ENCODE data around the gene NEMF.

Gene NEMF

DNA sequence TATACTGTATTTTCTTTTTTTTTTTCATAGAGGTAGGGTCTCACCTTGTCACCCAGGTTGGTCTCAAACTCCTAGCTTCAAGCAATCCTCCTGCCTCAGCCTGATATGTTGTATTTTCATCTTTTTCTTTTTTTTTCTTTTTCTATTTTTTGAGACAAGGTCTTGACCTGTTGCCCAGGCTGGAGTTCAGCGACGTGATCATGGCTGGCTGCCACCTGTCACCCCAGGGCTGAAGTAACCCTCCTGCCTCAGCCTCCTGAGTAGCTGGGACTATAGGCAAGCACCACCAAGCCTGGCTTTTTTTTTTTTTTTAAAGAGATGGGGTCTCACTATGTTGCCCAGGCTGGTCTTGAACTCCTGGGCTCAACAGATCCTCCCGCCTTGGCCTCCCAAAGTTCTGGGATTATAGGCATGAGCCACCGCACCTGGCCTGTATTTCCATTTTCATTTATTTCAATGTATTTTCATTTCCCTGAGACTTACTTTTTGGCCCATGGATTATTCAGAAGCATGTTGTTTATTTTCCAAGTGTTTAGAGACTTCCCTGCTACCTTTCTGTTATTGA is 24.1 kb upstream of the NEMF start:
- no peak for DNase-seq (ENCODE audit: low read depth)

DNA sequence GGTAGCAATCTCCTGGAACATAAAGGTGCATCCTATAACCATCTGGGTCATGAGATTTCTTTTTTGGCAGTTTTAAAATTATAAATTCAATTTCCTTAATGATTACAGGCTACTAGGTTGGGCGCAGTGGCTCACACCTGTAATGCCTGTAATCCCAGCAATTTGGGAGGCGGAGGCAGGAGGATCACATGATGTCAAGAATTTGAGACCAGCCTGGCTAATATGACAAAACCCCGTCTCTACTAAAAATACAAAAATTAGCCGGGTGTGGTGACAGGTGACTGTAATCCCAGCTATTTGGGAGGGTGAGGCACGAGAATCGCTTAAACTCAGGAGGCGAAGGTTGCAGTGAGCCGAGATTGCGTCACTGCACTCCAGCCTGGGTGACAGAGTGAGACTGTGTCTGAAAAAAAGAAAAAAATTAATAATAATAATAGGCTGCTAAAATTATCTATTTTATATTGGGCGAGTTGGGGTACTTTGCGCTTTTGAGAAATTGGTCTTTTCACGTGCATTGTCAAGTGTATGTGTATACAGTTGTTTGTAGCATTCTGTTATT is 23.1 kb upstream of the NEMF start:
- no peak for DNase-seq (ENCODE audit: low read depth)

DNA sequence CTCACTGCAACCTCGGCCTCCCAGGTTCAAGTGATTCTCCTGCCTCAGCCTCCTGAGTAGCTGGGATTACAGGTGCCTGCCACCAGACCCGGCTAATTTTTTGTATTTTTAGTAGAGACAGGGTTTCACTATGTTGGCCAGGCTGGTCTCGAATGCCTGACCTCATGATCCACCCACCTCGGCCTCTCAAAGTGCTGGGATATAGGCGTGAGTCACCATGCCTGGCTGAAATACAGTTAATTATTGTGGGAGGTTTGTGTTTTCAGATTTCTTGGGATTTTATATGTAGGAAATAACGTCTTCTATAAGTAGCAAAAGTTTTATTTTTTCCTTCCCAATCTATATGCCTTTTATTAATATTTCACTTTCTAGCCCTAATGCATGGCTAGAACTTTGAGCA is 21.0 kb upstream of the NEMF start:
- peak; percentile 16 for DNase-seq (ENCODE audit: low read depth)

DNA sequence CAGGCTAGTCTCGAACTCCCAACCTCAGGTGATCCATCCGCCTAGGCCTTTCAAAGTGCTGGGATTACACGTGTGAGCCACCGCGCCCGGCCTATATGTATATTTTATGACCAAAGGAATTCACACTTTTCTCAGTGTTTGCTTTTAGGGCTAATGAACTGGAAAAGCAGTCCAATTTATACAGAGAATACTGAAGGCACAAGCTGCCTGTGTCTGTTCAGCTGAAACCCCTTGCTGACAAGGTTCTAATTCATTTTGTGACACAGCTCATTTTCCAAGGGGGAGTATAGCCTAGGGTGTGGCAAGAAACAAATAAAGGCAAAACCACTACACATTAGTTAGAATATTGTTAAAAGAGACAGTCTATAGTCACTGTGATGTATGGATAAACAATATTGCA is 18.3 kb upstream of the NEMF start:
- DNase-seq (ENCODE audit: low read depth) = no peak

DNA sequence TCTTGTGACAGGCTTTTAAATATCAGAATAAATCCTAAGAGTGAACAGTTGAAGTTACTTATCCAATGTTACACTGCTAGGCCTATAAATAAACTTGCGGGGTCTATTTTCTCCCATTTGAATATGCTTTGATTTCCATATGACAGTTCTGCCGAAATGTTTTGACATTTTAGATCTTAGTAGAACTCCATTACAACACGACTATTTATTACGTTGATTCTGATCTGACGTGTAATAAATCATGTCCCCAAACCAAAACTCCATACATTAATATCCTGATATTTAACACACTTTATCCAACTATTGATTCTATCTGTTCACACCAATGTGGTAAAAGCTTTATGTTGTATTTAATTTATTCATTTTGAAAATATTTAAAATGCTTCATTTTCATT is 16.1 kb upstream of the NEMF start:
- no peak for DNase-seq (ENCODE audit: low read depth)

DNA sequence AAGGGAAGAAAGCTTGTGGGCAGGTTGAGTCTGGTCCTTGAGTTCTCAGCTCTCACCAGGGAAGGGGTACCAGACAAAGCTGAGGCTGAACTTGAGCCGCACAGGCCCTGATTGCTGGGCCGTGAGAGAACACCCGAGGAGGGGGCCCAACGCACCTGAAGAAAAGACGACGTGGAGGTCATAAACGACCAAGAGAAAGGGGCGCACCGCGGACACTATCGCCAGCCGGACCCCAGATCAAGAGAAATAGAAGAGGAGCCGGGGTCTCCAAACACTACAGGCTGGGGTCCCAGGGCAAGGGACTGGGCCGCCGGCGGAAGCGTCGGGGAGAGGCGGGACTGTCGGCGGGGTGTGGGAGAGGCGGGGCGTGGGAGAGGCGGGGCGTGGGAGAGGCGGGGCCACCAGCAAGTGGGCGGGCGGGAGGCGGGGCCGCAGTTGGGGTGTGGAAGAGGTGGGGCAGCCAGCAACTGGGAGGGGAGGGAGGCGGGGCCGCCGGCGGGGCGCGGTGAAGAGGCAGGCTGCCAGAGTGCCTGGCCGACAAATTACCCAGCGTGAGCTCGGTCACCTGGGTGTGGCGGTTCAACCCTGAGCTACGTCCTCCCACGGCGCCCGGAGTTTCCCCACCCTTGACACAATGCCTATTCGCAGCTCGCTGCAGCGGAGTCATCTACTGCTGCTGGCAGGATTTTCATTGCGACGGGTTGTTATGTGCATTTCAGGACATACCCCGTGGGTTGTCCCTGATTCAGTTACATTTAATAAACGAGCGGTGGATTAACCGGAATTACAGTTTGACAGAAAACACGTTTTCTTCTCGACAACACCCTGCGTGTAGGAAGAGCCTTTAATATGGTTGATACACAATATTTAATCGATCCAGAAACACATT is 15.5 kb upstream of the NEMF start:
- peak; percentile 95 for DNase-seq (ENCODE audit: low read depth)

DNA sequence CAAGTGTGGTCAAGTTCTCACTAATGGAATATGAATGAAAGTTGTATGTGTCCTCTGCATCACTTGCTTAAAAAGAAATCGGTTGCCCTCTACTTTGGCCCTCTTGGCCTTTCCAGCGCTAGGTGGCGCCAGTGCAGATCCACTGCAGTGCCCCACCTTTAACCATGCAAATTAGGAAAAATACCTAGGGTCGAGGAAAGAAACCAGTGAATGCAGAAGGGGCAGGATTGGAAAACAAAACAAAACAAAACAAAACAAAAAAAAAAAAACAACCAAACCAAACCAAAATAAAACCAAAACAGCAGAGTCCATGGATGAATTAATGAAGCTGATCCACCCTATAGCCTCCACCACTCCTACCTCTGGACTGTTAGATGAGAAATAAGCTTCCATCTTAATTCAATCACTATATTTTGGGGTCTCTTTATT is 12.9 kb upstream of the NEMF start:
- peak; percentile 67 for DNase-seq (ENCODE audit: low read depth)

DNA sequence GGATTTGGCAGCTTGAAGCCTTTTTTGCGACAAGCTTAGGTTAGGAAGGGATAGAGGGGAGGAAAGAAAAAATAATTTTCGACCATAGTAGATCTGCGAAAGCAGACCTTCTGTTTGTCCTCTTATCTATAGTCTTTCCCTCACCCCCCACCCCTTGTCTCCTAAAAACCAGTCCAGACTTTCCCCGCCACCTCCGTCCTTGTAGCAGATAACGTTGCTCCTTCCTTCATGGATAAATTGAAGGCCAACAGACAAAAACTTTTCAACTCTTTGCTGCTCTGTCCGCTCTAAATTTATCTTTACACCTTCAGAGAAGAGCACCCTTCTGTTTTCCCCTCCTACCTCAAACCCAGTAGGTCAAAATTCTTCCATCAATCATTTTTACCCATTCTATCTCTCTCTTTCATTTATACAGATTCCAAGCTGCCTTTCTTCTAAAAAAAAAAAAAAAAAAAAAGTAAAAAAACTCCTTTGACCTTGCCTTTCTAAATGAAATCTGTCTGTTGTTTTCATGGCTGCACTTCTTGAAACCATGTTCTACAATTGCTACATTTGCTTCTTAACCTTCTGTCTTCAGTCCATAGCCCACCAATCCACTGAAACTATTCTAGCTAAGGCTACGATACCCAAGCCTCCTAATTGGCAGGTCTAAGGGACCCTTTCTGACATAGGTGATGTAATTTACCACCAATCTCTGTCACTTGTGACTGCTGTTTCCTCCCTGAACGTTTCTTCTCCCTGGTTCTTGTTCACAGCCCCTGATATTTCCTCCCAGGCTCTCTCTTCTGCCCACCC is 11.1 kb upstream of the NEMF start:
- peak; percentile 21 for DNase-seq (ENCODE audit: low read depth)

DNA sequence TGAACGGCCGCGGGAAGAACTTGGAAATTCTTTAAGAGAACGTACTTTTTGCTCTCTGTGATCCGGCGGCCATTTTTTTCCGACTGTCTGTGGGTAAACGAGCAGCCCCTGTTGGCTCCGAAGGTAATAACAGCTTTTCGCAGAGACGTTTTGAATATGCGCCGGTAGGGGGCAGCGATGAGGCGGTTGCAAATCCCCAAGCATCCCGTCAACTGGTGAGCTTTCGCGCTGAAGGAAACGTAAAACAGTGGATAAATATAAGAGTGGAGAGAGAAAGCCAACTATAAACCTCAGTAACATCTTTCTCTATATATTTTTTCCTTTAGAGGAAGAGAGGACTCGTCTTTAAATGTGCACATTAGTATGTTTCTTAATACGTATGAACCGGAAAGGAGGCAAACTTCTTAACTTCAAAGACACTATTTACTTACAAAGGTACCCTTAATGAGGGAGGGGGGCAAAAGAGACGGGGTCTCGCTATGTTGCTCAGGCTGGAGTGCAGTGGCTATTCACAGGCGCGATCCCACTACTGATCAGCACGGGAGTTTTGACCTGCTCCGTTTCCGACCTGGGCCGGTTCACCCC is 9.6 kb upstream of the NEMF start:
- DNase-seq (ENCODE audit: low read depth) = peak; percentile 88

DNA sequence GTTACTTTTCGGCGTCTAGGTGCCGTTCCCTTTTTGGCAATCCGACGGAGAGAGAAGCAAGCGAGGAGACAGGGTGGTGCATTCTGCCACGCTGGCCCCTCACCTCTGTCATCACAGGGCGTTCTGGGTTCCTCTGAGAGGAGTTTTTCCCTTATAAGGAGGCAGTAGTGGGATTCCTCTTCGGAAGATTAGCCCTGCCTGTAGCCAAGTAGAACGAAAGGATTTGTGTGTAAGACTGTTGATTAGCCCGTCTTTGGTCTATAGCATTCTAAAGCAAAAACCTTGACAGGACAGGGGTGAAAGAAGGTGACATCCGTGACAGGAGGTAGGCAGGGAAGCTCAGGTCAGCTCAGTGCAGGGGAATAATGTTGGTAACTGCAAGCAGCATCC is 9.1 kb upstream of the NEMF start:
- DNase-seq (ENCODE audit: low read depth) = peak; percentile 97

DNA sequence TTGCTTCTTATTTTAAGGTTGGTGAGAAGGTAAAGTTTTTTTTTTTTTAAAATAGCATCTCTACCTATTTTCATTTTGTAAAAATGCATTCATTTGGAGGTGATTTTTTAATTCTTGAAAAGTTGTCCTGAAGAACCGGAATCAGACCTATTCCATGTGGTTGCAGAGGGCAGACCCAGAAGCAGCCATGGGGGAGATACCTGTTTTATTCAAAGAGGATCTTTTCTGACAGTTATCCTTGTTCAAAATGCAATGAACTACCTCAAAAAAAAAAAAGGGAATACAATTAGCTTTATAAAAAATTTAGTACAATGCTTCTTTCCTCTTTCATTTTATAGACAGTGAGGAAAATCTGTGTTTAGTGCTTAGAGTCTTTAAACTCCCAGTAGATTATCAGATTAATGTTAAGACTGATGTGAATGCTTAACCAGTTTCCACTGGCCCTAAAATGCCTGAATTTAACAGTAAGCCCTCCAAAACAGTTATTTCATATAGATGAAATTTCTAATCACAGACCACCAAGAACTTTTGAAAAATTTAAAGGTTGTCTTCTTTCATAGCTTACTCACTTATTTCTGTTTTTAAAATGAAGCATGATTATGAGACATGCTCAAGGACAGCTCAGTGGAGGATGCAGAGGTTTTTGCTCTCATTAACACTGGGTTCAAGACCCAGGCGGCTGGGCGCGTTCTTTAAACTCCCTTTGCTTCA is 8.6 kb upstream of the NEMF start:
- no peak for DNase-seq (ENCODE audit: low read depth)

DNA sequence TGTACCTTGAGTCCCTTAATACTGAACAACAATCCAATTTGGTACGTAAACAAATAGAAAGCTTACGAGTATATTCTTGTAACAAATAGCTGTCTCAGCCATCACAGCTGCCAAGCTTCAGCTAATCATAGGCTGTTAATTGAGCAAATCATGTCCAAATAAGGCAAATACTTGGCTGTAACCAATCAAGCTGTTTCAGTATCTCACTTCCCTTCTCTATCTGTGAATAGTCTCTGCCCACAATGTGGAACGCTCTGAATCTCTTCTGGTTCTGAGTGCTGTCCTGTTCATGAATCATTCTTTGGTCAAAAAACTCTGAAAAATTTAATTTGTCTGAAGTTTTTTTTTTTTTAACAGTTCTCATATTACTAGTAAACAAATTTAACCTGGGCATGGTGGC is 5.8 kb upstream of the NEMF start:
- DNase-seq (ENCODE audit: low read depth) = peak; percentile 20

DNA sequence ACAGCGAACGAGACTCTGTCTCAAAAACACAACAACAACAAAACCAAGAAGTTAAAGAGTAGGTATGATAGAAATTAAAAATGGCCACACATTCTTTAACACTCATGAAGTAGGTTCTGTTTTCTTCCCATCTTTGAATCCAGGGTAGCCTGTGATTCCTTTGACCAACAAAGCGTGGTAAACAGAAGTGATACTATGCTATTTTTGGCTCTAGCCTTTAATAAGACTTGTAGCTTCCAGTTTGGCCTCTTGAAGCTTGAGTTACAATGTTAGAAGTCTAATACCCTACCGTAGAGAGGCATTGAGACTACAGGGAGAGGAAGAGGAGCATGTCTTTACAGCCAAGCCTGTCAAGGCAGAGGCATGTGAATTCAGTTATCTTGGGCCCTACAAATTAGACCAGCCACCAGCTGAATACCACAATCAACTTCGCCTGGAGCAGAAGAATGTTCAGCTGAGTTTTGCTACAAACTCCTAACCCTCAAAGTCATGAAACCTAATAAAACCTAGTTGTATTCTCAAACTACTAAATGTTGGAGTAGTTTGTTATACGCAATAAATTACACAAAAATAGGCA is 4.9 kb upstream of the NEMF start:
- DNase-seq (ENCODE audit: low read depth) = peak; percentile 87

DNA sequence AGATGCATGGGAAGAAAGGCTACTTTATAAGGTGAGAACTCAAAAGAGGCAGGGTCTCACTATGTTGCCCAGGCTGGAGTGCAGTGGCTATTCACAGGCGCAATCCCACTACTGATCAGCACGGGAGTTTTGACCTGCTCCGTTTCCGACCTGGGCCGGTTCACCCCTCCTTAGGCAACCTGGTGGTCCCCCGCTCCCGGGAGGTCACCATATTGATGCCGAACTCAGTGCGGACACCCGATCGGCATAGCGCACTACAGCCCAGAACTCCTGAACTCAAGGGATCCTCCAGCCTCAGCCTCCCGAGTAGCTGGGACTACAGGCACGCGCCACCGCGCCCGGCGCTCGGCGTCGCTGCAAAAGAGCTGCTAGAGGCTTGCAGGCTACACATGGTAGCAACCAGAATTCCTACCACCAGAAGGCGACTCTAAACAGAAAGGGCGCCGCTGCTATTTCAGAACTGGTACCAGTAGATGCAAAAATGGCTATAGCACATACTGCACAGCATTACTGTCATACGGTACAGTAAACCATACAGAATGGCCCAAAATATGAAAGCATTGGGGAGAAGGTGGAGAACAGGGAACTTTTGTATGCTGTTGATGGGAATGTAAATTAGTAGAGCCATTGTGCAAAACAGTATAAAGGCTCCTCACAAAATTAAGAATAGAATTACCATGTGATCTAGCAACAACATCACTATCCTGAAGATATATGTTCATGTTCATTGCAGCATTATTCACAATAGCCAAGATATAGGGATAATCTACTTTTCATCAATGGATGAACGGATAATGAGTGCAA is 1.2 kb upstream of the NEMF start:
- peak; percentile 79 for DNase-seq (ENCODE audit: low read depth)

DNA sequence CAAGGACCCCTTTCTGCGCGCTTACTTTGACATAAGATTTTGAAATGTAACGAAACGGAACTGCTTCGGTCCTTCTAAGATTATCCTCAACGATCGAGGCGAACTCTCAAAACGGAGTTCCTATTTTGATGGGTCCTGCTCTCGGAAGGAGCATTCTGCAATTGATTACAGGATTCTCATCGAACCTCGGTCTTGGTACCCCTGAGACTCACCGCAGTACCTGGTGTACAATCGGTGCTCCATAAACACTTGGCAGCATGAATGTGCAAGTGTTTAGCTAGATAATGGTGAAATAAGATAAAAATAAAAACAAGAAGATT is 530 bp upstream of the NEMF start:
- DNase-seq (ENCODE audit: low read depth) = no peak

DNA sequence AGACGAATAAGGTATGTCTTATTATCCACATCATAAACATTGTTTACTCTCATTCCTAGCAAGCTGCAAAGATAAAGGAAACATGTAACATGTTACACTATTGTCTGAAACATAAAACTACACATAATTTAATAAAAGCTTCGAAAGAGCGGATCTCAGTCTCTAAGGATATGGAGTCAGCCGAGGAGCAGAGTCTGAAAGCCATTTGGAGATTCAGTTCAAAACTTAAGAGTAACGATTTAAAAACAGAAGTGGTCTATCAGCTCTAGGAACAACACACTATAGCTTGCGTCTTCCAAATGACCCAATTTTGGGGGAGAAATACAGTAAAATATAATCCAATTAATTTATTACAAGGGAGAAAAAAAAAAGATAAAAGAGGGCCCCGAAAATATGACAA is 775 bp downstream of the NEMF start:
- DNase-seq (ENCODE audit: low read depth) = no peak

DNA sequence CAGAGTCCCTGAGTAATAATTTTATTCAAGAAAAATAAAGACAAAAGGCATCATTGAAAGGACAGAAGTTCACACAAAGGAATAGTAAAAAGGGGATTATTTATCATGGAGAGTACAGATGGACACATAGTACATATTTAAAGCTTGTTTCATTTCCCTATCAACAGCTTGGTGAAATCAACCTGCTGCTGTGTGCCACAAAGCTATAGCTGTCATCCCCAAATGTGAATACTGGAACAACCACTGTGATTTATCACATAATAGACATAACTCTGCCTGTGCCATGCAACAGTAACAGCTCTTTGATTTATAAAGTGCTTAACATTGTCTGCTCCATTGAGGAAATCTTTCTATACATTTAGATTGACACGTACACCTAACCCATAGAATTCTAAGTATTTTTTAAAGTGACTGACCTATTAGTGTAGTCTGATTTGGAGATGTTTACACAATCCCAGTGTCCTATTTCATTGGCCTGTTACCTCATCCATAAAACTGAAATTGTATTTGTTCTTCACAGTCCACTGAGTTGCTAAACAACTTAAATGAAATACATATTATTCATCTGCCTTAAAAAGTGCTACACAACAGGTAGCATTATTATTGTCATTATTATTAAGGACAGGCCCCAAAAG is 3.3 kb downstream of the NEMF start:
- DNase-seq (ENCODE audit: low read depth) = no peak

DNA sequence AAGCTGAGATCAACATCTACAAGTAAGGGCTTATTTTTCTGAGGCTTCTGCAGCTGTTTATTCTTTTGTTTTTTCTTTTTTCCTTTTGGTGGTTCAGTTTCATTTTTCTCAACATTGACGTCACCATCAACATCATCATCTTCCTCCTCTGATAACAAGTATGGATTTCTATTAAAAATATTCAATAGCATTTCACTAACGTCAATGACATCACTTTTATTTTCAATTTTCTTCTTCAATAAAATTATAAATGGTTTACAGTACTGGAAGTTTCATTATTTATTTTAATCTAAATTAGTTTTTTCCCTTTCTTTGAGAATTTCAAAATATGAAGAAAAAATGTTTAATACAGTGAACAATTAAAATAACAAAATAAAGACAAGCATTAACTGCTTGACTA is 23.9 kb downstream of the NEMF start:
- DNase-seq (ENCODE audit: low read depth) = no peak

DNA sequence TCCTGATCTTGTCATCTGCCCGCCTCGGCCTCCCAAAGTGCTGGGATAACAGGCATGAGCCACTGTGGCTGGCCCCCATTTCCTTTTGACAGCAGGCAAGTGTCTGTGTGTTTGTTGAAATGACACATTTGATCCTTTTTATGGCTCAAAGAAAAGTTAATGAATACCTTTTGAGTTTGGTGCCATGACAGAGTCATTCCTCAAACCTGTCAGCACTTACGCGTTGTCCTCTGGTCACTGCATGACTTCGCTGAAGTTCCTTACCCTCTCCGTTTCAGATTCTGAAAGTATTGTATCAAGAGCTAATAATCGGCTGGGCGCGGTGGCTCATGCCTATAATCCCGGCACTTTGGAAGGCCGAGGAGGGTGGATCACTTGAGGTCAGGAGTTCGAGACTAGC is 32.4 kb downstream of the NEMF start:
- no peak for DNase-seq (ENCODE audit: low read depth)

DNA sequence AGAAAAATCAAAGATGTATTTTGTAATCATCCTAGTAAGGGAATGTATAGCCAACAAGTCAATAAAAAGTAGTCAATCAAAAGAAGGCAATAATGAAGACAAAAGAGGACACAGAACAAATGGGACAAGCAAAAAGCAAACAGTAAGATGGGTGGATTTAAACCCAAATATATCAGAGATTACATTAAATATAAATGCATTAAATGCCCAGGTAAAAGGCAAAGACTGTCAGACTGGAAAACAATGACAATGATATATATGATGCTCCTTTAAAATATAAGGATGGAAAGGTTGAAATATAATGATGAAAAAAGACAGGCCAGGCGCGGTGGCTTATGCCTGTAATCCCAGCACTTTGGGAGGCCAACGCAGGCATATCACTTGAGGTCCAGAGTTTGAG is 35.7 kb downstream of the NEMF start:
- no peak for DNase-seq (ENCODE audit: low read depth)
